NCI-H748 treated with DMSO at 0.1 percent for 48 hours (cell line): Measurements from ENCODE around the gene COL27A1.

Source experiments
- DNase-seq: peaks from one replicate; lab custom pipeline; 2025; lab: John Stamatoyannopoulos, UW

The COL27A1 gene

DNA sequence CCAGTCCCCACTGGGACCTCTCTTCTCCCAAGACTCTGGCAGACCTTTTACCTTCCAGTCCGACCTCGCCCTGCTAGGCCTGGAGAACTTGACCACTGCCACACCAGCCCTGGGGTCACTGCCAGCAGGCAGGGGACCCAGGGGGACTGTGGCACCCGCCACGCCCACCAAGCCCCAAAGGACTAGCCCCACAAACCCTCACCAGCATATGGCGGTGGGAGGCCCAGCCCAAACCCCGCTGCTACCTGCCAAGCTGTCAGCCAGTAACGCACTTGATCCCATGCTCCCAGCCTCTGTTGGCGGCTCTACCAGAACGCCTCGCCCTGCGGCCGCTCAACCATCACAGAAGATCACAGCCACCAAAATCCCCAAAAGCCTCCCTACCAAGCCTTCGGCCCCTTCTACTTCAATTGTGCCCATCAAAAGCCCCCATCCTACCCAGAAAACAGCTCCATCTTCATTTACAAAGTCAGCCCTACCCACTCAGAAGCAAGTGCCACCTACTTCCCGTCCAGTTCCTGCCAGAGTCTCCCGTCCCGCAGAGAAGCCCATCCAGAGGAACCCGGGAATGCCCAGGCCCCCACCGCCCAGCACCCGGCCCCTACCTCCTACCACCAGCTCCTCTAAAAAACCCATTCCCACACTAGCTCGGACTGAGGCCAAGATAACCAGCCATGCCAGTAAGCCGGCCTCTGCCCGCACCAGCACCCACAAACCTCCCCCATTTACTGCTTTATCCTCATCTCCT, 13.1 kb downstream of the COL27A1 start:
- DNase-seq = no peak

- no peak for DNase-seq
Observed at GRCh38 chr9:114169029-114169951, 14.0 kb downstream of the COL27A1 start.

- DNase-seq = no peak
Observed at GRCh38 chr9:114169952-114170770, 14.8 kb downstream of the COL27A1 start.

GRCh38 chr9:114170771-114171461, 15.6 kb downstream of the COL27A1 start:
- no peak for DNase-seq

GRCh38 chr9:114171500-114171899, 16.2 kb downstream of the COL27A1 start:
- no peak for DNase-seq

DNA sequence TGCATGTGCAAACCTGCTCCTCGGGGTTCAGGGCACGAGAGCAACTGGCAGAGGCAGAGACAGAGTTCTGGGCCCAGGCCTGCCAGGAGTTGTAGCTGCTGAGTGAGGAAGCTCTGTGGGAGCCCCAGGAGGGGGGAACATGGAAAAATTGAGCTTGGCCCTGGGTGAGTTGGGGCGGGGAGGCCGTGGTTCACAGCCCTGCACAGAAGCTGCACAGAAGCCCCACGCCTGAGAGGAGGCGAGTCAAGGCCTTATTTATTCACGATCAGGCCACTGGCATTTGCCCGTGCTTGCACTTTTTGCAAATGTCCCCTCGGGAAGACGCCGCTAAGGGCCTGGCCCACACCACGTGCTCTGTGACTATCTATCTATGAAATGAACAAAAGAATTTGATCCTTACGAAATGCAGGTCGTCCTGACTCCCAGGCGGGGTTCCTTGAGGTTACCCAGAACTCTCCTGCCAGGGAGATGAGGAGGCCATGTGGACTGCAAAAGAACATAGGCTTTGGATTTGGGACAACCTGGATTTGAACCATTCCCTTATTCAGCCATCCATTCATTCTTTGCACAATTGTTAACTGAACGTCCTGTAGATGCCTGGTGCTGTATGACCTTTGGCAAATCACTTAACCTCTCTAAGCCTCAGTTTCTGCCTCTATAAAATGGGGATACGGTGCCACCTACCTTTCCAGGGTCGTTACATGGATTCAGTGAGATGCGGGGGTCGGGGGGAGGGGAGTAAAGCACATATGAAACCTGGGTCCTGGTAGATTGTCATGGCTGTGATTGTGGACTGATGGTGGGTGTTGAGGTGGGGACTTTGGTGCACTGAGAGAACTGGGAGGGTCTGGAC, 17.9 kb downstream of the COL27A1 start:
- no peak for DNase-seq

- DNase-seq = no peak
Observed at GRCh38 chr9:114174557-114174875, 19.2 kb downstream of the COL27A1 start.

DNA sequence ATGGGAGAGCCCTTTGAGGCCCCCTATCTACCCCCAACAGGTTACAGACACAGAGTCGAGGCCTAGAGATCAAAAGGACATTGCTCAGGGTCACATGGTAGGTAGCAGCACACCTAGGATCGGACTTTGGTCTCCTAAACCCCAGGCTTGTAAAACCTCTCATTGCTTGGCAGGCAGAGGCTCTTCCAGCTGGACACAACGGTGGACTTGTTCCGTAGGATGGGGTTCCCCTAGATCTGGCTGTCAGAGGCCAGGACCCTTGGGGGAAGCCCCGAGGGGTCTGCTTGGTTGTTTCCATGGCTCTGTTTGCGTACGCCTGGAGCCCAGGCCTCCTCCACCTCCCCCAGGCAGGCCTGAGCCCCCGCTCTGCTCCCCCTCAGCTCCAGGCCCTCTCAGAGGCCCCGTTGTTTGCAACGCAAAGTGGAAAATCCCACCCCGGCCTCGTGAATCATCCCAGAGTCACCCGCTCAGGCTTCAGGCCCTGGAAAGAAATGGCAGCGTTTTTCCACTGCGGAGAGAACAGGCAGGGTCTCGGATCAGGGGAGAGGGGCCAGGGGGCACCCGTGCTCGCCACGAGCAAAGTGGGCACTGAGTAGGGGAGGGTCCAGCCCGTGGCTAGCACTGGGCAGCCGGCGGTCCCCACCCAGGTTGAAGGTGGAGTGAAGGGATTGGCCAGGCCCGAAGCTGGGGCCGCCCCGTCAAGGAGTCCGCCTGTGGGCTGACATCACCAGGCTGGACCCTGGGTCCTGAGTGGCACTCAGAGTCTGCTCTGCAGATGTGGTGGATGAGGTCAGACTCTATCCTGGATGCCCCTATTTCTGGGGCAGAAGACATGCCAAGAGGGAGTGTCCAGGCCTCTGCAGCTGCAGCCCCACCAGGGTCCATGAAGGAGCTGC, 19.8 kb downstream of the COL27A1 start:
- no peak for DNase-seq

DNA sequence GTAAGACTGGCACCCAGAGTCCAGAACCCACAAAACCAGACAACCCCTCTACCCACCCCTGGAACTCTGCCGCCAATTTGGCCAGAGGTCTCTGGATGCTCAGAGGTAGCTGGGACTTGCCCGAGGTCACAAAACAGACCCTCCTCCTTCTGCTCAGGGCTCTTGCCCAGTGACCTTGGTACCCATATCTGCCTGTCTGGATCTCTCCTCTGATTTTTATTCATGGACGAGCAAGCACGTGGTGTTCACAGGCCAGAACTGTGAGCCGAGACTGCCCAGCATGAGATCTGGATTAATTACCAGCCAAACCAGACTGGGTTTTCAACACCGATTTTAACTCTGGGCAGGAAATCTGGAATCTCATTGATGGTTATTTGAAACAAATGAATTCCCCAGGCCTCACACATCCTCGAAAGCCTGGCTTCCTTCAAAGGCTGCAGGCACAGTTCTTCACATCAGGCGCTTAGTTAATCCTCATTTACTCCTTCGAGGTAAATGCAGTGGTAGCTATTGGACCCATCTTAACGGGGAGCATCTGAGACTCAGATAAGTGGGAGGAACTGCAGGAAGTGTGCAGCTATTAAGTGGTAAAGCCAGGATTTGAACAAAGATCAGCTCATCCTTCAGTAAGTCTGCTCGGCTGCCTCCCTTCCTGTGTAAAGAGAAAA, 21.4 kb downstream of the COL27A1 start:
- DNase-seq = no peak

DNA sequence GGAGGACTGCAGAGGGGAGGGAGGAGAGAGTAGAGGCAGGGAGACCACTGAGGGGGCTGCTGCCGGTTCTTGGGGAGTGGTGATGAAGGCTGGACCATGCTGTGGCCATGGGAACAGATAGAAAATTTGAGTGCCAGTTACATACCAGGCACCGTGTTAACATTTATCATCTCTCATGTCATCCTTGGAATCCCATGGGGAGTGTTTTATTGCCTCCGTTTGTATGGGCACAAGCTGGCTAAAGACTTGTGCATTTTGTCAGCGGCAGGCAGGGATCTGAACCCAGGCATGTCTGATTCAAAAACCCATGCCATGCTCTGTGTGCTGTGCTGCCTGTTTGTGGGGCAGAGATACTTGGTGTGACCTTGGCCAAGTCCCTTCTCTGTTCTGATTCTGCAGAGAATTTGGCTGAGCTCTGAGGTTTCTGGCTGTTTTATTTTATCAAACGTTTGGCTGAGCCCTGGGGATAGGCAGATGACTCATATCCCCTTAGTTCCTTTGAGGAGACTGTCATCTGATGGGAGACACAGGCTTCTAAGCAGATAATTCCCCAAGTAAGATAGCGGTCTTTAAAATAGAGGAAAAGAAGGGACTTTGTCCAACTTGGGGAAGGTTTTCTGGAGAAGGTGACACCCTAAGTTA, 22.2 kb downstream of the COL27A1 start:
- no peak for DNase-seq

- DNase-seq = no peak
Observed at GRCh38 chr9:114178076-114178475, 22.7 kb downstream of the COL27A1 start.

DNA sequence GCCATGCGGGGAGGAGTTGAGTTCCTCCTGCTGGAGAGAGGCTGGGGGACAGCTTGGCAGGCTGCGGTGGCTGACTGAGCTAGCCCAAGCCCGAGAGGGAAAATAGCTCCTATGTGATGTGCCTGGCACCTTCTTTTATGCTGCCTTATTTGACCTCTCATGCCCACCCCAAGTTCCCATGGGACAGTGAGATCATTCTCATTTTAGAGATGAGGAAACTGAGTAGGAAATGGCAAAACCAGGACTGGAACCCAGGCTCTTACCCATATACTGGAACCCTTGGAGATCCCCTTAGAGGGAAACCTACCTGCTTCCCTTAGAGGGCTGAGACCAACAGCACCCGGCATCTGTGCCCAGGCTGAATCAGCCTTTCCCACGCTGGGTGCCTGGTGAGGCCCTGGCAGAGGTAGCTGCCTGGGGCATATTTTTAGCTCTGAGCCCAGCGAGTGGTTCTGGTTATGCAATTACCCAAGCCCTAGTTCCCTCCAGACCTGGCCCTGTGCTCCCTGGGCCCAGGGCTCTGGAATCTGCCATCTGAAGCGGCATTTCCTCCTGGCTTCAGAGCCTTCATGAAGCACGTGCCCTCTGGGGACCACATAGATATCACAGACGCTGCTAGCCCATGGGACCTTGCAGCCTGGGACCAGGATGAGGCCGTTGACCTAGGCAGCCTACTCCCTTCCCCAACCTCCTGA, 23.6 kb downstream of the COL27A1 start:
- DNase-seq = no peak

DNA sequence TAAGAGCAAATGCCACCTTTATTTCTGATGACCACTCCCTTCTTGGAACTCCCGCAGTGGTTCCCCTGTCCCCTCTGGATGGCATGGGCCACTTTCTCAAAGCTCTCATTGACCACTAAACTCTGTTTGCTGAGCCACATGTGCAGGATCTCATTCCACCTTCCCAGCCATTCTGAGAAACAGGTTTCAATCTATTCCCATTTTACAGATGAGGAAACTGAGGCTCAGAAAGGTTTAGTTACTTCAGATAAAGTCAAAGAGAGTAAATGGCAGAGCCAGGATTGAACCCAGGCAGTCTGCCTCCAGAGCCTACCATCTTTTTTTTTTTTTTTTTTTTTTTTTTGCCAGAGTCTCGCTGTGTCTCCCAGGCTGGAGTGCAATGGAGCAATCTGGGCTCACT, 24.2 kb downstream of the COL27A1 start:
- no peak for DNase-seq

- DNase-seq = no peak
Observed at GRCh38 chr9:114180696-114181606, 25.6 kb downstream of the COL27A1 start.

- DNase-seq = no peak
Observed at GRCh38 chr9:114181607-114182409, 26.5 kb downstream of the COL27A1 start.

- no peak for DNase-seq
Observed at GRCh38 chr9:114183006-114183405, 27.7 kb downstream of the COL27A1 start.
